Ishikawa (cell line): ENCODE measurements around the gene NEDD4L.

Experiments used
- CREB1 ChIP-seq: IDR thresholded peaks from 2 replicates; pipeline ENCODE4 v1.6.1; 2012; ENCODE audit warnings: low read depth
- EP300 ChIP-seq: IDR thresholded peaks from 2 replicates; pipeline ENCODE4 v1.6.1; 2012; ENCODE audit warnings: borderline replicate concordance
- FOXM1 ChIP-seq: IDR thresholded peaks from 2 replicates; pipeline ENCODE4 v1.6.1; 2012; ENCODE audit warnings: low read depth, borderline replicate concordance
- NFIC ChIP-seq: IDR thresholded peaks from 2 replicates; pipeline ENCODE4 v1.6.1; 2012
- RAD21 ChIP-seq: IDR thresholded peaks from 2 replicates; pipeline ENCODE4 v1.6.1; 2012; ENCODE audit warnings: low read depth
- REST ChIP-seq: IDR thresholded peaks from 2 replicates; pipeline ENCODE4 v1.6.1; 2012; ENCODE audit warnings: low read depth, mild to moderate bottlenecking
- TAF1 ChIP-seq: IDR thresholded peaks from 2 replicates; pipeline ENCODE4 v1.6.1; 2012; ENCODE audit warnings: low read depth, mild to moderate bottlenecking
- TCF12 ChIP-seq: IDR thresholded peaks from 2 replicates; pipeline ENCODE4 v1.6.1; 2012; ENCODE audit warnings: low read depth
- TEAD4 ChIP-seq: IDR thresholded peaks from 2 replicates; pipeline ENCODE4 v1.6.1; 2012
- TF ChIP-seq, protein P1 (sequence below): IDR thresholded peaks from 2 replicates; pipeline ENCODE4 v1.6.1; 2012

DNA sequence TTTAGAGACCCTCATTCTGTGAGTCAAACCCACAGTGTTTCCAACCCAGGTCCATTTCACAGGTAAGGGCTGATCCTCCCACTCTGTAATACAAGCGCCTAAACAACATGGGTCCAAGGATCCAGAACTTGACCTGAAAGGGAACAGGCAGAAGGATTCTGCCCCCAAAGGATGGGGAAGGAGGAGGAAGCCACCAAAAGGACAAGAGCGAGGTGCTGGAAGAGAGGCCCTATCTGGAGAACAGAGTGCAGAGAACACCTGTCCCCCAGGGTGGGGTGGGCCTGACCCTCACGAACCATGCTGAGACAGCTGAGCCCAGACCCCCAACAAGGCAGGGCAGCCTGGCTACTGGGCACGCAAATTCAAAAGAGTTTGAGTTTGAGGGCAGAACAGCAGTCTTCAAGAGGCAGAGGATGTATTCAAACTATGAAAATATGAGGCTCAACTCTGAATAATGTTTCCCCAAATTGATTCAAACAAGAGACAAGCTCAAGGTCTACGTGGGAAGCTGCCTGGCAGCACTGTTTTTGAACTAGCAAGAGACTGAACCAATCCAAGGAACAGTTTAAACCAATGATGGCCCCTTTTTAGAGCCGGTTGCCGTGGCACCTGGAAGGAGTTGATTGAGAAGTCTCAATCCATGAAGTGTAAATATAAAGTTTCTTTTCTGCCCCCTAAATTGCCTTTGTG is 372.1 kb downstream of the NEDD4L start:
- TF ChIP-seq REST (no peak), NFIC (no peak), TCF12 (no peak), TEAD4 (no peak), EP300 (no peak), TAF1 (no peak), RAD21 (no peak), CREB1 (no peak), FOXM1 (no peak)
- TF ChIP-seq, protein P1, sequence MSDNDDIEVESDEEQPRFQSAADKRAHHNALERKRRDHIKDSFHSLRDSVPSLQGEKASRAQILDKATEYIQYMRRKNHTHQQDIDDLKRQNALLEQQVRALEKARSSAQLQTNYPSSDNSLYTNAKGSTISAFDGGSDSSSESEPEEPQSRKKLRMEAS, result no peak
